Thyroid gland (tissue), 4 donors: Measurements from ENCODE around the gene DUSP15.

Experiments
- POLR2A ChIP-seq, 2 donors: fragments of 450-650 bp; IDR thresholded peaks; one replicate each; pipeline ENCODE4 v1.6.1; 2017; ENCODE audit warnings: antibody characterized with exemption in 2 of 2, mild to moderate bottlenecking in 2 of 2, moderate library complexity in 1 of 2
- TF ChIP-seq, protein P1 (sequence below), 6 experiments: fragments of 200-600 bp in 3 of 6; fragments of 450-650 bp in 3 of 6; sonication (generic) in 3 of 6; IDR thresholded peaks; one replicate each; pipeline ENCODE4 v1.5.1; 2016 to 2019; ENCODE audit warnings: antibody characterized with exemption in 6 of 6, mild to moderate bottlenecking in 2 of 6, inconsistent platforms in 1 of 6, moderate library complexity in 1 of 6

DNA sequence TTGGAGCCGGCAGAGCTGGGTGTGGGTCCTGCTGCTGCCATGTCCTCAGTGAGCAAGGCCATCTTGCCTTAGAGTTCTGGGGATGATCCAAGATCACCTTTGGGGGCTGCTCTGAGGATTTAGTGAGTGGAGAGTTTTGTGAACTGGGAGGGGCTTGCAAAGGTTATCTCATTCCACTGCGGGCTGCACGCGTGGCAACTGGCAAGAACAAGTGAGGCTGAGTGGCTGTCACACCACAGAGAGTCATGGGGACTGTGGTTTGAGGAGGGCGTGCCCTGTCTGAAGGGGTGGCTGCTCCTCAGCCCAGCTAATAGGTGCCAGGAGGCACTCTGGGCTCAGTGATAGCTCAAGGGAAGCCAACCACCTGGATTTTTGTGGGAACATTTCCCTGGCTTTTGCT is 37.7 kb upstream of the DUSP15 start:
- TF ChIP-seq, protein P1, sequence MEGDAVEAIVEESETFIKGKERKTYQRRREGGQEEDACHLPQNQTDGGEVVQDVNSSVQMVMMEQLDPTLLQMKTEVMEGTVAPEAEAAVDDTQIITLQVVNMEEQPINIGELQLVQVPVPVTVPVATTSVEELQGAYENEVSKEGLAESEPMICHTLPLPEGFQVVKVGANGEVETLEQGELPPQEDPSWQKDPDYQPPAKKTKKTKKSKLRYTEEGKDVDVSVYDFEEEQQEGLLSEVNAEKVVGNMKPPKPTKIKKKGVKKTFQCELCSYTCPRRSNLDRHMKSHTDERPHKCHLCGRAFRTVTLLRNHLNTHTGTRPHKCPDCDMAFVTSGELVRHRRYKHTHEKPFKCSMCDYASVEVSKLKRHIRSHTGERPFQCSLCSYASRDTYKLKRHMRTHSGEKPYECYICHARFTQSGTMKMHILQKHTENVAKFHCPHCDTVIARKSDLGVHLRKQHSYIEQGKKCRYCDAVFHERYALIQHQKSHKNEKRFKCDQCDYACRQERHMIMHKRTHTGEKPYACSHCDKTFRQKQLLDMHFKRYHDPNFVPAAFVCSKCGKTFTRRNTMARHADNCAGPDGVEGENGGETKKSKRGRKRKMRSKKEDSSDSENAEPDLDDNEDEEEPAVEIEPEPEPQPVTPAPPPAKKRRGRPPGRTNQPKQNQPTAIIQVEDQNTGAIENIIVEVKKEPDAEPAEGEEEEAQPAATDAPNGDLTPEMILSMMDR (IDR thresholded peaks at IDR 0.05), result no peak
- no peak for TF ChIP-seq POLR2A (IDR thresholded peaks at IDR 0.05)
